NCI-H187 treated with DMSO at 0.1 percent for 48 hours (cell line): ENCODE data around the gene WDR53.
"Not testable (repeated sequence)": the region's sequence is repeated elsewhere in the genome, so short reads cannot be mapped to it uniquely, and the experiment has no call there.

Experiments used
- DNase-seq: peaks from one replicate; lab custom pipeline; 2025; lab: John Stamatoyannopoulos, UW

The WDR53 gene

GRCh38 chr3:196517162-196517800 is 51.1 kb downstream of the WDR53 start:
- DNase-seq = no peak

- DNase-seq = no peak
Measured at GRCh38 chr3:196514913-196515621, 53.3 kb downstream of the WDR53 start, which contains the start of gene SMCO1. SMCO1 (minus strand) TSS chr3:196515346; CDS start chr3:196515209, 137 bp downstream.

- DNase-seq = no peak
Measured at GRCh38 chr3:196514350-196514716, 54.0 kb downstream of the WDR53 start.

GRCh38 chr3:196513697-196514349 is 54.5 kb downstream of the WDR53 start:
- no peak for DNase-seq

GRCh38 chr3:196511646-196512425 is 56.5 kb downstream of the WDR53 start:
- not testable (repeated sequence) for DNase-seq

GRCh38 chr3:196511108-196511507 is 57.2 kb downstream of the WDR53 start:
- DNase-seq = not testable (repeated sequence)

GRCh38 chr3:196506687-196507086 is 61.7 kb downstream of the WDR53 start:
- DNase-seq = no peak

GRCh38 chr3:196504556-196504955 is 63.8 kb downstream of the WDR53 start:
- no peak for DNase-seq
